Heart right ventricle (tissue), 16 donors: ENCODE results near the gene CLASP2. TPM values are rescaled to one million over a fixed set of nuclear protein-coding genes. Genes with fewer than 3 reads are reported as not detected.
A peak's percentile ranks its signal among the peaks of the same experiment; 100 is the strongest.

ENCODE experiments used
- ATAC-seq, 8 donors: fragments of 200-7000 bp; cut with Tn5 transposase; one replicate each; pipeline ENCODE4 v1.9.1; 2020; ENCODE audit warnings: mild to moderate bottlenecking in 8 of 8, moderate library complexity in 8 of 8, moderate number of reproducible peaks in 1 of 8
- DNase-seq, 2 donors: peaks; one replicate each; pipeline ENCODE4 v3.0.0-alpha.2; 2020
- H3K27ac ChIP-seq, 10 donors: fragments of 200-600 bp; sonication (generic) in 2 of 10; one replicate each; pipeline versions ENCODE4 v1.5.0 to v1.8.0; 2020 to 2022; ENCODE audit warnings: mild to moderate bottlenecking in 3 of 10
- H3K27me3 ChIP-seq, 7 donors: fragments of 200-600 bp; one replicate each; pipeline ENCODE4 v1.8.0; 2021 to 2022; ENCODE audit warnings: mild to moderate bottlenecking in 2 of 7
- H3K36me3 ChIP-seq, 9 donors: fragments of 200-600 bp; sonication (generic) in 1 of 9; one replicate each; pipeline versions ENCODE4 v1.5.0 to v1.8.0; 2020 to 2022; ENCODE audit warnings: mild to moderate bottlenecking in 2 of 9
- H3K4me1 ChIP-seq, 9 donors: fragments of 200-600 bp; sonication (generic) in 1 of 9; one replicate each; pipeline versions ENCODE4 v1.5.0 to v1.8.0; 2020 to 2022; ENCODE audit warnings: mild to moderate bottlenecking in 4 of 9
- H3K4me3 ChIP-seq, 10 donors: fragments of 200-600 bp; sonication (generic) in 2 of 10; one replicate each; pipeline versions ENCODE4 v1.5.0 to v1.8.0; 2020 to 2022; ENCODE audit warnings: mild to moderate bottlenecking in 7 of 10, moderate library complexity in 2 of 10
- H3K9me3 ChIP-seq, 11 donors: fragments of 200-600 bp in 10 of 11; sonication (generic) in 2 of 11; one replicate each; pipeline versions ENCODE4 v1.5.0 to v1.8.0; 2013 to 2022; ENCODE audit warnings: mild to moderate bottlenecking in 2 of 11, control low read depth in 1 of 11, moderate library complexity in 1 of 11
- CTCF ChIP-seq, 9 donors: fragments of 200-600 bp; sonication (generic) in 2 of 9; IDR thresholded peaks; one replicate each; pipeline versions ENCODE4 v1.5.0 to v1.8.0; 2021 to 2022; ENCODE audit warnings: antibody characterized with exemption in 9 of 9, mild to moderate bottlenecking in 5 of 9, moderate library complexity in 1 of 9
- WGBS, 2 donors: extraction: QIAGEN DNeasy Blood & Tissue Kit; methylation state at CpG; one replicate each; pipeline ENCODE4 v1.1.7; 2013; ENCODE audit warnings: inconsistent platforms in 1 of 2; 5-methylcytosine and 5-hydroxymethylcytosine counted together
- intact Hi-C, 10 donors: fragments of 100-400 bp; cut with DNase I; formaldehyde crosslinking; loops; one replicate each; pipeline versions ENCODE4 v1.11.1 to v1.14.2; 2022
- polyA plus RNA-seq, 2 donors: library from polyadenylated mRNA; stranded (reverse); fragments of 200-250 nt; gene quantifications; one replicate each; pipeline ENCODE4 v1.2.3, GENCODE V29; 2013
- total RNA-seq, 10 donors: library from RNA; stranded (reverse); fragmentation: NEBNext Ultra II Directional in 3 of 10; extraction: Animal tissue kit (Norgen Biotek cat#: 25700) in 3 of 10; gene quantifications; one replicate each; pipeline versions ENCODE4 v1.2.1 to v1.2.4, GENCODE V29; 2021 to 2023
- donor health status: Arrhythmogenic right ventricular cardiomyopathy.
- donor health status: ischemic (EF 13 %, LVEDD 7.1; RV severe dilation, severe dysfunction).
- donor health status: healthy with polysubstance abuse.
- donor health status: DM: no; HTN: yes; CAD: no.
- donor health status: DM: no; HTN: no; CAD: no.
- donor health status: ischemic (EF 25% LVEDD 6.9; RV normal size, moderate dysfunction).
- donor health status: ischemic (EF 25% LVEDD 5.7; RV mildly dilated, moderate dysfunction).
- donor health status: healthy.
- donor health status: DM: yes; HTN: yes; CAD: no.
- donor health status: Ischemic cardiomyopathy.
- donor health status: ischemic (EF 35%, LVEDD 5.7; RV mildly dilated, moderate dysfunction).
- donor health status: nonischemic (EF 11% LVEDD 7.7; RV severe dilation, severe dysfunction).
- donor health status: DM: yes; HTN: yes; CAD: no.
- donor health status: PGD.
- donor health status: ischemic (EF 29% LVEDD 5.4; RV normal size, mild dysfunction).
- donor health status: nonischemic (EF 23%, LVEDD 6.1; RV moderate dilation, normal function).

Gene CLASP2
- total and polyA plus RNA-seq, 12 donors: 9.7 to 107 (median 84.9) TPM

- Histone ChIP-seq H3K4me1 (no peaks in the 10 kb centered on the region), H3K36me3 (peaks cover 0 to 45% (median 6%) of the 10 kb centered on the region in 9 donors), H3K4me3 (no peak overlapping the region), H3K9me3 (no peaks in the 10 kb centered on the region), H3K27me3 (no peaks in the 10 kb centered on the region), H3K27ac (no peak overlapping the region)
- ATAC-seq (no peak), DNase-seq (no peak)
- intact Hi-C loops: loop anchor here (2.0 to 10.0 kb wide), 9 partner anchors 75 to 150 kb away; partner anchors contain the start of gene CLASP2 (in 4 of the 10)
- WGBS, 2 donors: 83 to 85% methylated on average over 5 of the region's 5 CpGs
- no peak for TF ChIP-seq CTCF (IDR thresholded peaks at IDR 0.05)
Observed at GRCh38 chr3:33637482-33637881, 80.6 kb downstream of the CLASP2 start.

DNA sequence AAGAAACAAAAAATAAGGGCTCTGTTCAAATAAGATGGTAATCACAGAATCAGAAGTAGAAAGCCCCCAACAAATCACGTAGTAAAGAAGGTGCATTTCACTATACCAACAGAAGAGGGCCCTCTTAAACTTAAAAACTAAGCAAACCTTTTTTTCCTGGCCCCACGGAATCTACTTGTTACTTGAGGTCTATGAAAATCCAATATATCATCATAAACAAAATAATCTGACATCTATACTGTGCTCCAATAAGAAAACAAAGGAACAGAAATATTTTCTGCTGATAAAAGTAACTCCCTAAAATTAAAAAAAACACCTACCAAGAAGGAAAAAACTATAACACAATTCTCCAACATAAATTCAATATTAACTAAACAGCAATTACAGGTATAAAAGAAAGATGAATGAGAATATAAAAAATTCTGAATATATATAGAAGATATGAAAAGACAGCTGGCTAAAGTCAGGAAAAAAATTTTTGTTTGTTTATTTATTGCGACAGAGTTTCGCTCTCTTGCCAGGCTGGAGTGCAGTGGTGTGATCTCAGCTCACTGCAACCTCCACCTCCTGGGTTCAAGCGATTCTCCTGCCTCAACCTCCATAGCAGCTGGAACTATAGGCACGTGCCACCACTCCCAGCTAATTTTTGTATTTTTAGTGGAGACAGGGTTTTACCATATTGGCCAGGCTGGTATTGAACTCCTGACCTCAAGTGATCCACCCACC, 81.8 kb downstream of the CLASP2 start:
- intact Hi-C loops: loop anchor here (1.0 to 10.0 kb wide), 11 partner anchors 76 to 151 kb away; partner anchors contain the start of gene CLASP2 (in 4 of the 10)
- Histone ChIP-seq H3K27me3 (no peaks in the 10 kb centered on the region), H3K27ac (no peak overlapping the region), H3K4me3 (no peak overlapping the region), H3K9me3 (no peaks in the 10 kb centered on the region), H3K36me3 (peaks cover 0 to 52% (median 6%) of the 10 kb centered on the region in 9 donors), H3K4me1 (no peaks in the 10 kb centered on the region)
- peak; percentile 23 to 79 (median 64) for TF ChIP-seq CTCF (IDR thresholded peaks at IDR 0.05)
- ATAC-seq (no peak), DNase-seq (no peak)
- 62 to 66% methylated on average over 6 of the region's 6 CpGs for WGBS, 2 donors

- Histone ChIP-seq H3K4me3 (no peak overlapping the region), H3K9me3 (no peaks in the 10 kb centered on the region), H3K36me3 (peaks cover 0 to 67% (median 4%) of the 10 kb centered on the region in 9 donors), H3K27me3 (no peaks in the 10 kb centered on the region), H3K4me1 (no peaks in the 10 kb centered on the region), H3K27ac (no peak overlapping the region)
- no peak for TF ChIP-seq CTCF (IDR thresholded peaks at IDR 0.05)
- intact Hi-C loops: loop anchor here in 2 of 10 donors (2.0 to 10.0 kb wide), 2 partner anchors 151 to 153 kb away; no protein-coding TSS in a partner anchor
- DNase-seq (no peak), ATAC-seq (no peak)
- 86 to 90% methylated on average over 3 of the region's 3 CpGs for WGBS, 2 donors
Observed at GRCh38 chr3:33634262-33634661, 83.8 kb downstream of the CLASP2 start.

DNA sequence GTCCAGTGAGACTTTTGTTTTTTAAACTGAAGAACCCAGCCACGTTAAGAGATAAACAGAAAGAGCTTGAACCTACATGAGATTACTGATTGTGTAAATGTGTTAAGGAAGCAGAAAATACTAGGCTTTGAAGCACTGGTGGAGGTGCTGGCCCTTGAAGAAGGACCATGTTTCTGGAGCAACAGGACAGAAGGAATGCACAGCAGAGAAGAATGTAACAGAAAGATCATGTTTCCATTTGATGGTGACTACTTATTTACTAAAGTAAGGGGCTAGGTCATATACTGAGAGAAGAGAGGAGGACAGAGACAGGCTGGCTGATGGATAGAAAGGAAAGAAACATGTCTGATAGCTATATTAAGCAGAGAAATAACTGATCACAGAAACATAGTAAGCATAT, 88.8 kb downstream of the CLASP2 start:
- H3K27ac ChIP-seq: no peak overlapping the region
- H3K4me1 ChIP-seq: no peaks in the 10 kb centered on the region
- no peaks in the 10 kb centered on the region for H3K9me3 ChIP-seq
- 30 to 37% methylated on average over 1 of the region's 1 CpG for WGBS, 2 donors
- H3K36me3 ChIP-seq: peaks cover 0 to 85% (median 0%) of the 10 kb centered on the region in 9 donors
- intact Hi-C loops: no loop called here
- DNase-seq (no peak), ATAC-seq (no peak)
- no peak for TF ChIP-seq CTCF (IDR thresholded peaks at IDR 0.05)
- no peak overlapping the region for H3K4me3 ChIP-seq
- no peaks in the 10 kb centered on the region for H3K27me3 ChIP-seq
